ENCODE data around the gene HSDL2.
"Not testable (repeated sequence)": the region's sequence is repeated elsewhere in the genome, so short reads cannot be mapped to it uniquely, and the experiment has no call there.

The HSDL2 gene

GRCh38 chr9:112360047-112360804 lies 19.7 kb upstream of the HSDL2 start:
- ChIA-PET POLR2A (interaction anchor here (0.6 to 1.0 kb wide), 2 partner anchors 262 to 267 kb away, joined by 3 read pairs; no protein-coding TSS in a partner anchor), CTCF (interaction anchor here (1.1 to 10.8 kb wide), 23 partner anchors 9 to 601 kb away, joined by 3 to 241 read pairs (median 7); partner anchors contain the start of genes HSDL2 and PTBP3)
- H3K4me3 ChIP-seq (ENCODE audit: low read depth, low read length) = no peak overlapping the region
- DNase-seq (ENCODE audit: low read depth, low spot score) = peak; percentile 56
- TF ChIP-seq, protein P1, sequence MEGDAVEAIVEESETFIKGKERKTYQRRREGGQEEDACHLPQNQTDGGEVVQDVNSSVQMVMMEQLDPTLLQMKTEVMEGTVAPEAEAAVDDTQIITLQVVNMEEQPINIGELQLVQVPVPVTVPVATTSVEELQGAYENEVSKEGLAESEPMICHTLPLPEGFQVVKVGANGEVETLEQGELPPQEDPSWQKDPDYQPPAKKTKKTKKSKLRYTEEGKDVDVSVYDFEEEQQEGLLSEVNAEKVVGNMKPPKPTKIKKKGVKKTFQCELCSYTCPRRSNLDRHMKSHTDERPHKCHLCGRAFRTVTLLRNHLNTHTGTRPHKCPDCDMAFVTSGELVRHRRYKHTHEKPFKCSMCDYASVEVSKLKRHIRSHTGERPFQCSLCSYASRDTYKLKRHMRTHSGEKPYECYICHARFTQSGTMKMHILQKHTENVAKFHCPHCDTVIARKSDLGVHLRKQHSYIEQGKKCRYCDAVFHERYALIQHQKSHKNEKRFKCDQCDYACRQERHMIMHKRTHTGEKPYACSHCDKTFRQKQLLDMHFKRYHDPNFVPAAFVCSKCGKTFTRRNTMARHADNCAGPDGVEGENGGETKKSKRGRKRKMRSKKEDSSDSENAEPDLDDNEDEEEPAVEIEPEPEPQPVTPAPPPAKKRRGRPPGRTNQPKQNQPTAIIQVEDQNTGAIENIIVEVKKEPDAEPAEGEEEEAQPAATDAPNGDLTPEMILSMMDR (IDR thresholded peaks at IDR 0.05; ENCODE audit: insufficient read depth, low read length, missing control alignments) = no peak

DNA sequence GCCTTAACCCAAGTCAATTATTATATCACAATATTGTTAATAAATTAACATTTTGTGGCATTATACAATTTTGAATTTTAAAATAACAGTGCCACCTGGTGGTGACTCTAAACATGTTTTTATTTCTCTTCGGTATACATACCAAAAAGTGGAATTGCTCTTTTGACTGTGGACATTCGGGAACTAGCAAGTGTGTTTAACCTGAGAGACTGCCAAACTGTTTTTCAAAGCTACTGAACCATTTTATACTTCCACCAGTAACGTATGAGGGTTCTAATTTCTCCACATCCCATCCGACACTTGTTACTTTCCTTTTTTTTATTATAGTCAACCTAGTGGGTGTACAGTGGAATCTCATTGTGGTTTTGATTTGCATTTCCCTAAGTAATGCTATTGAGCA lies 18.3 kb upstream of the HSDL2 start:
- H3K4me3 ChIP-seq (ENCODE audit: low read depth, low read length) = no peak overlapping the region
- no peak for DNase-seq (ENCODE audit: low read depth, low spot score)
- CTCF ChIA-PET = interaction anchor here (0.6 to 10.8 kb wide), 50 partner anchors 9 to 764 kb away, joined by 3 to 241 read pairs (median 4); partner anchors contain the start of gene HSDL2
- TF ChIP-seq, protein P1 (IDR thresholded peaks at IDR 0.05; ENCODE audit: insufficient read depth, low read length, missing control alignments) = peak; percentile 5
- POLR2A ChIA-PET = no interaction called here

- no peak for DNase-seq (ENCODE audit: low read depth, low spot score)
- H3K4me3 ChIP-seq (ENCODE audit: low read depth, low read length) = no peak overlapping the region
- TF ChIP-seq, protein P1 (IDR thresholded peaks at IDR 0.05; ENCODE audit: insufficient read depth, low read length, missing control alignments) = no peak
- ChIA-PET CTCF (interaction anchor here (0.7 to 1.2 kb wide), 7 partner anchors 14 to 348 kb away, joined by 3 to 5 read pairs (median 3); no protein-coding TSS in a partner anchor), POLR2A (no interaction called here)
These were observed 15.1 kb upstream of the HSDL2 start for GRCh38 chr9:112364761-112365160.

GRCh38 chr9:112365257-112365656 lies 14.7 kb upstream of the HSDL2 start:
- POLR2A ChIA-PET; DNase-seq (ENCODE audit: low read depth, low spot score); H3K4me3 ChIP-seq (ENCODE audit: low read depth, low read length): not testable (repeated sequence)
- CTCF ChIA-PET = interaction anchor here (1.1 to 3.3 kb wide), 4 partner anchors 107 to 278 kb away, joined by 3 to 13 read pairs (median 3); no protein-coding TSS in a partner anchor

DNA sequence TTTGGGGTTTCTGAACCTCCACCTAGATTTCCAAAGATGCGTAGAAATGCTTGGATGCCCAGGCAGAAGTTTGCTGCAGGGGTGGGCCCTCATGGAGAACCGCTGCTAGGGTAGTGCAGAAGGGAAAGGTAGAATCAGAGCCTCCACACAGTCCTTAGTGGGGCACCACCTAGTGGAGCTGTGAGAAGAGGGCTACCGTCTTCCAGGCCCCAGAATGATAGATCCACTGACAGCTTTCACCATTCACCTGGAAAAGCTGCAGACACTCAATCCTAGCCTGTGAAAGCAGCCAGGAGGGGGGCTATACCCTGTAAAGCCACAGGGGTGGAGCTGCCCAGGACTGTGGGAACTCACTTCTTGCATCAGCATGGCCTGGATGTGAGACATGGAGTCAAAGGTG lies 13.3 kb upstream of the HSDL2 start:
- DNase-seq (ENCODE audit: low read depth, low spot score) = no peak
- POLR2A ChIA-PET = interaction anchor here (1.2 kb wide), 1 partner anchor 32 kb away, joined by 3 read pairs; no protein-coding TSS in a partner anchor
- CTCF ChIA-PET = interaction anchor here (0.5 to 3.3 kb wide), 10 partner anchors 12 to 428 kb away, joined by 3 to 13 read pairs (median 4); no protein-coding TSS in a partner anchor
- TF ChIP-seq, protein P1 (IDR thresholded peaks at IDR 0.05; ENCODE audit: insufficient read depth, low read length, missing control alignments) = no peak
- no peak overlapping the region for H3K4me3 ChIP-seq (ENCODE audit: low read depth, low read length)

DNA sequence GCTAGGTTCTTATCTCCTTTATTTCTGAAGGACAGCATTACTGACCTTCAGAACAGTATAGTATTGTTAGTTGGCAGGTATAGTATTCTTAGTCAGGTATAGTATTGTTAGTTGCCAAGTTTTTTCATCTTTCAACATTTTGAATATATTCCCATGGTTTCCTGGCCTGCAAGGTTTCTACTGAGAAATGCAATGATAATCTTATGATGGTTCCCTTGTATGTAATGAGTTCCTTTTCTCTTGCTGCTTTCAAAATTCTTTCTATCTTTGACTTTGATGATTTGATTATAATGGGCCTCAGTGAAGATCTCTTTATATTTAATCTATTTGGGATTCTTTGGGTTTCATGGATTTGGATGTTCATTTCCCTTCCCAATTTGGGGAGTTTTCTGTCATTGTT lies 12.4 kb upstream of the HSDL2 start:
- TF ChIP-seq, protein P1 (IDR thresholded peaks at IDR 0.05; ENCODE audit: insufficient read depth, low read length, missing control alignments) = no peak
- H3K4me3 ChIP-seq (ENCODE audit: low read depth, low read length) = no peak overlapping the region
- no peak for DNase-seq (ENCODE audit: low read depth, low spot score)
- ChIA-PET CTCF (interaction anchor here (1.0 to 3.3 kb wide), 6 partner anchors 11 to 344 kb away, joined by 3 to 13 read pairs (median 4); no protein-coding TSS in a partner anchor), POLR2A (interaction anchor here (1.2 kb wide), 1 partner anchor 33 kb away, joined by 3 read pairs; no protein-coding TSS in a partner anchor)
